GM18858 (cell line): Measurements from ENCODE around the gene HS3ST3A1.
"Not testable (repeated sequence)": the region's sequence is repeated elsewhere in the genome, so short reads cannot be mapped to it uniquely, and the experiment has no call there.

Source experiments
- ATAC-seq: cut with Tn5 transposase; IDR thresholded peaks from one replicate; pipeline ENCODE4 v1.9.1; 2021; ENCODE audit not compliant: unreplicated experiment

Gene HS3ST3A1

DNA sequence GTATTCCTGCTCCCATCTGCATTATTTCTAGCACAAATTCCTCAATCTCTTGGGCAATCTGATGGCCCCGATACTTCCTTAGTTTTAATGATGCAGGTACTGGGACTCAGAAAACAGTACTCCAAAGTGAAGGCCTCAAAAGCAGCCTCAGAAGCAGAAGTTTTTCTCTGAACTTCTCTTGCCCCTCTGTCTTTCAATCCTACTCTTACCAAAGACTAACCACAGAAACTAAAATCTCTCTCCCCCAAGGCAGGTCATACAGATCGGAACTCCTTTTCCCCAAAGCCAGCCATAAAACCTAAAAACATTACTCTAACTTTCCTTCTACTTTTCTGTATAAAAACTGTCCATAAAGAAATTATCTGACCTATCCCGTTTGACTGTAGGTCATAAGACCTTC, 103.5 kb downstream of the HS3ST3A1 start:
- ATAC-seq, result no peak

GRCh38 chr17:13496553-13497056, 105.1 kb downstream of the HS3ST3A1 start:
- ATAC-seq, result not testable (repeated sequence)

GRCh38 chr17:13495423-13495822, 106.3 kb downstream of the HS3ST3A1 start:
- ATAC-seq, result no peak

- ATAC-seq, result no peak
Measured at GRCh38 chr17:13492737-13493122, 109.0 kb downstream of the HS3ST3A1 start.

GRCh38 chr17:13491916-13492736, 109.6 kb downstream of the HS3ST3A1 start:
- no peak for ATAC-seq

GRCh38 chr17:13491491-13491890, 110.2 kb downstream of the HS3ST3A1 start:
- ATAC-seq, result no peak

DNA sequence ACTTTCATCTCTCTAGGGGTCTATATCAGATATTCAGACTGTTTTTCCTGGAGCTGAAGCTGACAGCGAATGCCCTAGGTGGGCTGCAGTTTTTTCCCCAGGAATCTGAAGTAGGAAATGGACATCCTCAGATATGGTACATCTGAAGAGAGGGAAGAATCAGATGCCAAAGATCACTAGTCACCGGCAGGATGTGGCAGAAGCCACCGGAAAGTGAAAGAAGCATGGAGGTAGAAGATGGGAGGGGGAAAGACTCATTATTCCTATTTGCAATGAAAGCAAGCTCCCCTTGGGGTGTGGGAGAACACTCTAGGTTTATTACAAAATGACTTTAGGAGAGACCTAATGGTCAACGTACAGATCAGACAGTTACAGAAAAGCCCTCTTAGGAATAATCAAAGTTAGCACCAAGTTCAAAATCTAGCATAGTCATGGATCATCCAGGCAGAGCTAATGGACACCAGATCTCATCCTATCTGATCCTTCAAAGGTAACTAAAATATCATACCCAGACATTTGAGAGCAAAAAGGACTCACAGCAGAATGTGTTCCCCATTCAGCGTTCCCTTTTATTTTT, 110.7 kb downstream of the HS3ST3A1 start:
- ATAC-seq, result no peak

DNA sequence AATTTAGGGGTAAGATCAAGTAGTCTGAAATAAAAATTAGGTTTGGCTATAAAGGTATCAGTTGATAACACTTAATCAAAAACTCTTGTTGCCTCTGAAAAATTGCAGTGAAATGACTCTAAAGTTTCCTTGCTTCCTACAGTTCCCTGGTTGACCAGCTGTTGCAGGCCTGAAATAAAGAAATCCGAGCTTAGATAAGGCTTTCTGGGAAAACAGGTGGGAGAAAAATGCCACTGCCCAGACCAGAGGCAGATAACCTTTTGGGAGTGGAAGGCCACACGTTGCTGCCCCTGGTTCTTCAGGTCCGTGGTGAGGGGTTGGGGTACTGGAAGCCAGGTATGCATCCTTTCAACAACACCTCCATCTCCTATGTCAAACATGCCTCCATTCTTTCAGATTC, 111.3 kb downstream of the HS3ST3A1 start:
- no peak for ATAC-seq

DNA sequence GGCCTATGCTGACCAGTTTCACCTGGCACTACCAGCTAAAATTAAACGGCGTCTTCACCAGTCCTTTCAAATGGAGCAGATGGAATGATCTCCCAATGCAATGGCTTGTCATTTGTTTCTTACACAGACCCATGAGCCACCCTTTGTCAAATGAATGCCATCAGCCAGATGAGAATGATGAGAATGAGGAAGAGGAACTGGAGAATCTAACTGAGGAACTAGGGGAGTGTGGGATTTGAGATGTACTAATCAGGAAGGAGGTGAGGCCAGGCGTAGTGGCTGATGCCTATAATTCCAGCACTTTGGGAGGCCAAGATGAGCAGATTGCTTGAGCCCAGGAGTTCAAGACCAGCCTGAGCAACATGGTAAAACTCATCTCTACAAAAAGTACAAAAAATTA, 116.4 kb downstream of the HS3ST3A1 start:
- no peak for ATAC-seq

DNA sequence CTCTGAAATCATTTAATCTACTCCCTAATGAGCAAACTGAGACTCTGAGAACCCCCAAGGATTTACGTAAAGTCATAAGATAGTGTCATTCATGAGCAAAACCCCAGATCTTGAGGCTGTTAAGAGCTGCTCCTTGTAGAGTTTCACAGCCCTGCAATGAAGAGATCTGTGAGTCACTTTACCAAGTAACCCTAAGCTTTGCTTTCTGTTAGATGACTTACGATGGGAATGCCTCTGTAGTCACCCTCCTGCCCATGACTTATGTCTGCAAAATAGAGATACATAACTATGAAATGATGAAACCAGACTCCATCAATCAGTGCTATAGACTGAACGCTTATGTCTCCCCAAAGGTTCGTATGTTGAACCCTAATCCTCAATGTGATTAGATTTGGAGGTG, 117.7 kb downstream of the HS3ST3A1 start:
- no peak for ATAC-seq

GRCh38 chr17:13480877-13481276, 120.9 kb downstream of the HS3ST3A1 start:
- no peak for ATAC-seq

DNA sequence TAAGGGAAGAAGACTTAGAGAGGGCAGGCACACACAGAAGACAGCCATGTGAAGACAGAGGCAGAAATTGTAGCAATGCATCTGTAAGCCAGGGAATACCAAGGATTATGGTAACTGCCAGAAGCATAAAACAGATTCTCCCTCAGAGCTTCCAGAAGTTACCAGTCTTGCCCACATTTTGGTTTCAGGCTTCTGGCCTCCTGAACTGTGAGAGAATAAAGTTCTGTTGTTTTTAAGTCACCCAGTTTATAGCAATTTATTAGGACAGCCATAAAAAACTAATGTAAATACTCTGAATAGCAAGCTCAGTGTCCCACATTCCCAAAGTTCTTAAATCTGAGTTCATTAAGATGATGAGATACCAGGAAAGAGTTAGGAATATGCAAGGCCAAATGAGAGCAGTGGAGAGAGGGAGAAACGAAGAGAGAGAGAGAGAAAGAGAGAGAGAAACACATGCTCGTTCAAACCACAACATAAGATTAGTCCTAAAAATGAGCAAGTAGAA, 123.4 kb downstream of the HS3ST3A1 start:
- no peak for ATAC-seq

- no peak for ATAC-seq
Measured at GRCh38 chr17:13477180-13477611, 124.5 kb downstream of the HS3ST3A1 start.

DNA sequence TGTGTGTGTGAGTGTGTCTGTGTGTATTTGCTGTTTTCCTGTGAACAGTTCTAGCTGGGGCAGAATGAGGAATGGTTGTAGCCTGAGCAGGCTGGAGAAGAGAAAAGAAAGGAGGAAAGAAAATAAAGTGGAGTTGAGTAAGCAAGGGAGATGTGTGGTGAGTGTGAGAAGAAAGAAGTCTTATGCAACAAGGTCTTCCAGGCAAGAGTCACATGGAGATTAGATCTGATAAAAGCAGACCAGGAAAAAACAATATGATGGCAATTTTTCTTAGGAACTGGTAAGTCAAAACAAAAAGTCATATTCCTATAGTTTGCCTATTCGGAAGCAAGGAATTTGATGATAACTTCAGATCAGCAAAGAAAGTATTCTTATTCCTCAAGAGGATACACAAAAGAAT, 125.0 kb downstream of the HS3ST3A1 start:
- no peak for ATAC-seq

DNA sequence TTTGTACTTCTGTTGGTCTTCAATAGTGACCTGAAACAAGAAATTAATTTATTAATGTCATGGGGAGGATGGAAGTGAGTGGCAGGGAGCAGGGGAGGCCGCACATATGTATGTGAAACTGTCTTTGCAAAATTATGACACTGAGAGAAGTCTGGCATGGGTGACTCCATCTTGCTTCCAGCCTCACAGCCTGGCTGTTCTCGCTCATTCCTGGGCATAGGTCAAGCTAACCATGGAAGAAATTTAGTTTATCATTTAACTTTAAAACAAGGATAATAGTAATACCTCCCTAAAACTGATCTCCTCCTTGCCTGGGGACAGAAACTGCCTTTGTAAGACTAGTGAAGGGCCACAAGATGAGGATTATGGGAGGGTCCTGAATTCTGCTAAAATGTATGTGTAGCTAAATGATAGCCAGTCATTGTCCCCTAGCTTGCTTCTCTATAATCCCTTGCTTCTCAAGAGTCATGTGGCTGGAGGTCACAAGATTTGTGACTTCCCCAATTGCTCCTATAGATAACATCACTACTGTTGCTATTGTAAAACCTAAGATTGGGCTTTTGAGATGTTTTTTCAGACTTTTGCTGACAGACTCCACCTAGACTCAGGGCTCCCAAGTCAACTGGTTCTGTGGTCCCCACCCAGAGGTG, 126.0 kb downstream of the HS3ST3A1 start:
- ATAC-seq, result no peak

- no peak for ATAC-seq
Measured at GRCh38 chr17:13474073-13474800, 127.5 kb downstream of the HS3ST3A1 start.

DNA sequence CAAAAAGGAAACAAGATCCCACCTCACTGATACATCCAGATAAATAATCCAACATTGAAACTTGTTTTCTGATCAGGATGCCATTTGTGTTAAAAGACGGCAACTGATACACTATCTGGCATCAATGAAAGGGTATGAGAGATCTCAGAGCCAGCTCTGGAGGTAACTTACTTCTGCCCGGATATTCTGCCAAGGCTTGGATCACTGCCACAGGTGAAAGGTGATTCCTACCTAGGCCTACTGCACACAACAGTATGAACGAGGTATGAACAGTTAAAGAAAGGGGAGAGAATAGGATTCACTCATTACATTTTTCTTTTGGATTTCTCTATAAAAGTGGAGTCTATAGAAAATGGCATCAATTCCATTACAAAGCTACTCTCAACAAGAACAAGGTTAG, 136.1 kb downstream of the HS3ST3A1 start:
- ATAC-seq, result no peak

DNA sequence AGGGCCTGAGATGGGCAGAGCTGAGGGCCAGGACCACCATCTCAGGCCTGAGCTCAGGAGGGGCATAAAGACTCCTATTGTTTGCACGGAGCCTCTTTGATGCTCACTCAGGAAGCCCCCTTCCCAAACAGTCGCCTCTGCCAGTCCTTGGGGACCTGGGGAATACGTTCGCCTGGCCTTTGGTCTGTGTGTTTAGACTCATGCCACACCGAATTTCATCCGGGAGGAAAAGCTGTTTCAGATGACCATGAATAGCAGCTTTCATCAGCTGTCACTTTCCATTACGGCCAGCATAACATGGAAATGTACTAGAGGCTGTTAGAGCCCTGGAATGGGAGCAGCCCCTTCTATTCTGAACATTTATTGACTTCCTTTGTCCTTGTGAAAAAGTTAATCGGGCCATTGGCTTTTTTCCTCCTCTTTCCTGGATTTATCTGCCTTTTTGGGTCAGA, 139.0 kb downstream of the HS3ST3A1 start:
- no peak for ATAC-seq

DNA sequence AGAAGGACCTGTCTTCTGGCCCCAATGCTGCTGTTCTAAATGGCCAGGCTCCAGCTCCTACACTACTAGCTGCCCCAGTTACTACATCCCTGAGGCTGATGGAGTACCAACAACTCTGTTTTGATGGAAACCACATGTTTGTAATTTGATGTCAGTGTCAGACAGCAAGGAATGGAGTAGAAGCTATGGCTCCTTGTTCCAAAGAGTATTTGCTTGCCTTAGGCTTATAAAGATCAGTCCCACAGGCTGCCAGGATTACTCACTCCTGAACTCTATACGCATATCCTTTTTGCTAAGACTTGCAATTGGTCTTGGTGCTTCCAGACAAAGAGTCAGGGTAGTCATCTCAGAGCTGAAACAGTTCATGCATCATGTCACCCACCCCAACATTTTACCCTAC, 139.6 kb downstream of the HS3ST3A1 start:
- no peak for ATAC-seq

GRCh38 chr17:13460261-13461000, 141.3 kb downstream of the HS3ST3A1 start:
- ATAC-seq, result no peak
